ENCODE results near the gene S100A8. TPM values are rescaled to one million over a fixed set of nuclear protein-coding genes. Genes with fewer than 3 reads are reported as not detected.

S100A8 gene
- total RNA-seq, 2 donors from 2014 or later: 1.5 to 5.6 TPM

GRCh38 chr1:153434746-153435455, 44.0 kb upstream of the S100A8 start:
- Histone ChIP-seq H3K4me3 (no peak overlapping the region), H3K27me3 (replicated peaks; ENCODE audit: insufficient read depth) (no peaks in the 10 kb centered on the region), H3K4me1 (replicated peaks) (no peaks in the 10 kb centered on the region), H3K36me3 (no peaks in the 10 kb centered on the region), H3K9me3 (no peaks in the 10 kb centered on the region), H3K27ac (no peak overlapping the region)
- intact Hi-C loops (cut with DNase I): no loop called here
- TF ChIP-seq POLR2AphosphoS5 (IDR thresholded peaks at IDR 0.05) (no peak), POLR2A (IDR thresholded peaks at IDR 0.05) (no peak)
- TF ChIP-seq, protein P1, sequence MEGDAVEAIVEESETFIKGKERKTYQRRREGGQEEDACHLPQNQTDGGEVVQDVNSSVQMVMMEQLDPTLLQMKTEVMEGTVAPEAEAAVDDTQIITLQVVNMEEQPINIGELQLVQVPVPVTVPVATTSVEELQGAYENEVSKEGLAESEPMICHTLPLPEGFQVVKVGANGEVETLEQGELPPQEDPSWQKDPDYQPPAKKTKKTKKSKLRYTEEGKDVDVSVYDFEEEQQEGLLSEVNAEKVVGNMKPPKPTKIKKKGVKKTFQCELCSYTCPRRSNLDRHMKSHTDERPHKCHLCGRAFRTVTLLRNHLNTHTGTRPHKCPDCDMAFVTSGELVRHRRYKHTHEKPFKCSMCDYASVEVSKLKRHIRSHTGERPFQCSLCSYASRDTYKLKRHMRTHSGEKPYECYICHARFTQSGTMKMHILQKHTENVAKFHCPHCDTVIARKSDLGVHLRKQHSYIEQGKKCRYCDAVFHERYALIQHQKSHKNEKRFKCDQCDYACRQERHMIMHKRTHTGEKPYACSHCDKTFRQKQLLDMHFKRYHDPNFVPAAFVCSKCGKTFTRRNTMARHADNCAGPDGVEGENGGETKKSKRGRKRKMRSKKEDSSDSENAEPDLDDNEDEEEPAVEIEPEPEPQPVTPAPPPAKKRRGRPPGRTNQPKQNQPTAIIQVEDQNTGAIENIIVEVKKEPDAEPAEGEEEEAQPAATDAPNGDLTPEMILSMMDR (IDR thresholded peaks at IDR 0.05): no peak
- WGBS: 78% methylated on average over 11 of the region's 11 CpGs
- DNase-seq (ENCODE audit: low spot score): no peak

- no peak overlapping the region for H3K27ac ChIP-seq
- no peaks in the 10 kb centered on the region for H3K27me3 ChIP-seq (replicated peaks; ENCODE audit: insufficient read depth)
- H3K4me3 ChIP-seq: no peak overlapping the region
- TF ChIP-seq, protein P1 (IDR thresholded peaks at IDR 0.05): no peak
- TF ChIP-seq POLR2A (IDR thresholded peaks at IDR 0.05): no peak
- TF ChIP-seq POLR2AphosphoS5 (IDR thresholded peaks at IDR 0.05): no peak
- H3K4me1 ChIP-seq (replicated peaks): no peaks in the 10 kb centered on the region
- intact Hi-C loops (cut with DNase I): no loop called here
- no peaks in the 10 kb centered on the region for H3K36me3 ChIP-seq
- no peaks in the 10 kb centered on the region for H3K9me3 ChIP-seq
- DNase-seq (ENCODE audit: low spot score): no peak
- WGBS: 82% methylated on average over 9 of the region's 9 CpGs
Measured at GRCh38 chr1:153432874-153433681, 42.2 kb upstream of the S100A8 start.

DNA sequence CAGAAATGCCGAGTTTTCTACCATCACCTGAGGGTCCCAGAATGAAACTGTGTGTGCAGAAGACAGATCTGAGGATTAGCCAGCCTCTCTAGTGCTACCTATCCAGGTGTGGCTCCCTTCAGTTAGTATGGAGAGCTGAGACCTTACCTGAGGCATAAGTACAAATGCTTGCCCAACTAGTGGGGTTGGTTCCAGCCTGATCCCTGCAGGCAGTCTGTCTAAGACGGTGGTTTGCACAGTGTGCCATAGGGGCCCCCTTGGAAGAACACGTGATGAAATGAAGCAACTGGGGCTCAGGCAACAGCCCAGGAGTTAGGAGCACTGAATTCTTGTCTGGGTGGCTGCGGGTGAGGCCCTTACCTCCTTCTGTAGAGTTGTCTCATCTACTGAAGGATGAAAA, 41.1 kb upstream of the S100A8 start:
- Histone ChIP-seq H3K4me3 (no peak overlapping the region), H3K27me3 (replicated peaks; ENCODE audit: insufficient read depth) (no peaks in the 10 kb centered on the region), H3K27ac (no peak overlapping the region), H3K4me1 (replicated peaks) (no peaks in the 10 kb centered on the region), H3K9me3 (no peaks in the 10 kb centered on the region), H3K36me3 (no peaks in the 10 kb centered on the region)
- no peak for TF ChIP-seq POLR2AphosphoS5 (IDR thresholded peaks at IDR 0.05)
- TF ChIP-seq, protein P1 (IDR thresholded peaks at IDR 0.05): no peak
- TF ChIP-seq POLR2A (IDR thresholded peaks at IDR 0.05): no peak
- no peak for DNase-seq (ENCODE audit: low spot score)
- intact Hi-C loops (cut with DNase I): no loop called here
- 64% methylated on average over 4 of the region's 4 CpGs for WGBS

GRCh38 chr1:153431427-153431826, 40.6 kb upstream of the S100A8 start:
- DNase-seq (ENCODE audit: low spot score): no peak
- no peaks in the 10 kb centered on the region for H3K9me3 ChIP-seq
- intact Hi-C loops (cut with DNase I): no loop called here
- TF ChIP-seq POLR2A (IDR thresholded peaks at IDR 0.05) (no peak), POLR2AphosphoS5 (IDR thresholded peaks at IDR 0.05) (no peak)
- TF ChIP-seq, protein P1 (IDR thresholded peaks at IDR 0.05): no peak
- H3K36me3 ChIP-seq: no peaks in the 10 kb centered on the region
- no peaks in the 10 kb centered on the region for H3K4me1 ChIP-seq (replicated peaks)
- no peaks in the 10 kb centered on the region for H3K27me3 ChIP-seq (replicated peaks; ENCODE audit: insufficient read depth)
- 80% methylated on average over 3 of the region's 3 CpGs for WGBS
- H3K27ac ChIP-seq: no peak overlapping the region
- H3K4me3 ChIP-seq: no peak overlapping the region
